ENCODE results near the gene MAPK8IP2.

The MAPK8IP2 gene

DNA sequence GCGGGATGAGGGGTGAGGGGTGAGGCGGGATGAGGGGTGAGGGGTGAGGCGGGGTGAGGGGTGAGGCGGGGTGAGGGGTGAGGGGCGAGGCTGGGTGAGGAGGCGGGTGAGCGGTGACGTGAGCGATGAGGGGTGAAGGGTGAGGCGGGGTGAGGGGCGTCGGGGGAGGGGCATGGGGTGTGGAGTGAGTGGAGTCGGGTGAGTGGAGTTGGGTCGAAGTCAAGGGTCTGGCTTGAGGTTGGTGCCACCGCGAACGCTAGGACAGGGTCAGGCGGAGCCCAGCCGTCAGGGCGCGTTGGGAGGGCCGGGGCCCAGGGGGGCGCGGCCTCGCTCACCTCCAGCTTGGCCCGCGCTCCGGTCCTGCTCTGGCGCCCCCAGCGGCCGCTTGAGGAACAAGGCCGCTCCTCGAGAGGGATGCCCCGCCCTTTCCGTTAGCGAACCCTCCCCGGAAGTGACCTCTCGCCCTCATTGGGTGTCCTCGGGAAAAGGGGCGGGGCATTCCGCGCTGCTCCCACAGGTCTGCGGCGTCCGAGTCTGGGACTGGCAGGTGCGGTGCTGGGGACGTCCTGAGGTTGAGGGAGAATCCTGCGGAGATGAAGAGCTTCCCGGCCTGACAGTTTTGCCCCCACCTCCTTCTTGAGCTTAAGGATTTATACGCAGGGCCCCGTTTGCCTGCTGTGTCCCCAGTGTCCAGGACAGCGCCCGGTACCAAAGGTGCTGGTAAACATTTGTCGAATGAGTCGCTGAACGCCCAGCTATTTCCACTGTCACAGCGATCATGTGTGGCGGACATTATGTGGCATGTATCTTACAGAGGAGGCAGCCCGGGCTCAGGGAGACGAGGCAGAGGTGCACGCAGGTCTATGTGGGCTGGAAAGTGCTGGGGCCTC is 37.8 kb upstream of the MAPK8IP2 start, which contains the start of gene SYCE3 (continued):
- TF ChIP-seq YY1 (tag by site-specific recombination; IDR thresholded peaks at IDR 0.05) (no peak), ZNF626 (tag by site-specific recombination; IDR thresholded peaks at IDR 0.05) (no peak), PRDM1 (tag by site-specific recombination; IDR thresholded peaks at IDR 0.05) (no peak), ZFP41 (tag by site-specific recombination; IDR thresholded peaks at IDR 0.05; ENCODE audit: borderline replicate concordance) (no peak), ZNF112 (tag by site-specific recombination; IDR thresholded peaks at IDR 0.05) (no peak), ZNF24 (tag by site-specific recombination; IDR thresholded peaks at IDR 0.05) (no peak), ZNF324 (tag by site-specific recombination; IDR thresholded peaks at IDR 0.05) (peak; percentile 61; the same call in 1 of the 2 replicates), ZNF529 (tag by site-specific recombination; IDR thresholded peaks at IDR 0.05; ENCODE audit: insufficient replicate concordance) (no peak), MZF1 (tag by site-specific recombination; IDR thresholded peaks at IDR 0.05; ENCODE audit: borderline replicate concordance) (no peak), ZNF350 (tag by site-specific recombination; IDR thresholded peaks at IDR 0.05) (no peak), SP2 (tag by site-specific recombination; IDR thresholded peaks at IDR 0.05) (peak; percentile 96), GLI2 (tag by site-specific recombination; IDR thresholded peaks at IDR 0.05; ENCODE audit: borderline replicate concordance, low read depth) (no peak), ZNF335 (tag by site-specific recombination; conservative IDR thresholded peaks at IDR 0.05) (peak; percentile 70), HOXA7 (CRISPR knock-in tag; IDR thresholded peaks at IDR 0.05; ENCODE audit: borderline replicate concordance) (no peak), OVOL3 (tag by site-specific recombination; IDR thresholded peaks at IDR 0.05) (no peak), ZNF791 (tag by site-specific recombination; IDR thresholded peaks at IDR 0.05) (no peak), ZNF830 (tag by site-specific recombination; IDR thresholded peaks at IDR 0.05; ENCODE audit: low read depth) (no peak), WT1 (tag by site-specific recombination; IDR thresholded peaks at IDR 0.05) (no peak), ZNF670 (tag by site-specific recombination; IDR thresholded peaks at IDR 0.05; ENCODE audit: low read depth) (no peak), ZNF341 (tag by site-specific recombination; IDR thresholded peaks at IDR 0.05; ENCODE audit: low read depth) (peak; percentile 19; the same call in 1 of the 2 replicates), ZNF48 (tag by site-specific recombination; IDR thresholded peaks at IDR 0.05) (no peak), ZBTB1 (tag by site-specific recombination; IDR thresholded peaks at IDR 0.05) (no peak), ZNF404 (tag by site-specific recombination; IDR thresholded peaks at IDR 0.05) (no peak), REPIN1 (tag by site-specific recombination; IDR thresholded peaks at IDR 0.05; ENCODE audit: low read depth) (no peak), ZBTB48 (tag by site-specific recombination; IDR thresholded peaks at IDR 0.05) (no peak), ZEB2 (tag by site-specific recombination; IDR thresholded peaks at IDR 0.05) (peak; percentile 76), ZNF768 (tag by site-specific recombination; IDR thresholded peaks at IDR 0.05) (no peak), ZNF311 (tag by site-specific recombination; IDR thresholded peaks at IDR 0.05; ENCODE audit: borderline replicate concordance) (no peak)
- TF ChIP-seq, protein P1, sequence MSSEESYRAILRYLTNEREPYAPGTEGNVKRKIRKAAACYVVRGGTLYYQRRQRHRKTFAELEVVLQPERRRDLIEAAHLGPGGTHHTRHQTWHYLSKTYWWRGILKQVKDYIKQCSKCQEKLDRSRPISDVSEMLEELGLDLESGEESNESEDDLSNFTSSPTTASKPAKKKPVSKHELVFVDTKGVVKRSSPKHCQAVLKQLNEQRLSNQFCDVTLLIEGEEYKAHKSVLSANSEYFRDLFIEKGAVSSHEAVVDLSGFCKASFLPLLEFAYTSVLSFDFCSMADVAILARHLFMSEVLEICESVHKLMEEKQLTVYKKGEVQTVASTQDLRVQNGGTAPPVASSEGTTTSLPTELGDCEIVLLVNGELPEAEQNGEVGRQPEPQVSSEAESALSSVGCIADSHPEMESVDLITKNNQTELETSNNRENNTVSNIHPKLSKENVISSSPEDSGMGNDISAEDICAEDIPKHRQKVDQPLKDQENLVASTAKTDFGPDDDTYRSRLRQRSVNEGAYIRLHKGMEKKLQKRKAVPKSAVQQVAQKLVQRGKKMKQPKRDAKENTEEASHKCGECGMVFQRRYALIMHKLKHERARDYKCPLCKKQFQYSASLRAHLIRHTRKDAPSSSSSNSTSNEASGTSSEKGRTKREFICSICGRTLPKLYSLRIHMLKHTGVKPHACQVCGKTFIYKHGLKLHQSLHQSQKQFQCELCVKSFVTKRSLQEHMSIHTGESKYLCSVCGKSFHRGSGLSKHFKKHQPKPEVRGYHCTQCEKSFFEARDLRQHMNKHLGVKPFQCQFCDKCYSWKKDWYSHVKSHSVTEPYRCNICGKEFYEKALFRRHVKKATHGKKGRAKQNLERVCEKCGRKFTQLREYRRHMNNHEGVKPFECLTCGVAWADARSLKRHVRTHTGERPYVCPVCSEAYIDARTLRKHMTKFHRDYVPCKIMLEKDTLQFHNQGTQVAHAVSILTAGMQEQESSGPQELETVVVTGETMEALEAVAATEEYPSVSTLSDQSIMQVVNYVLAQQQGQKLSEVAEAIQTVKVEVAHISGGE (tag by site-specific recombination; conservative IDR thresholded peaks at IDR 0.05; ENCODE audit: low read depth): no peak
- TF ChIP-seq, protein P2, sequence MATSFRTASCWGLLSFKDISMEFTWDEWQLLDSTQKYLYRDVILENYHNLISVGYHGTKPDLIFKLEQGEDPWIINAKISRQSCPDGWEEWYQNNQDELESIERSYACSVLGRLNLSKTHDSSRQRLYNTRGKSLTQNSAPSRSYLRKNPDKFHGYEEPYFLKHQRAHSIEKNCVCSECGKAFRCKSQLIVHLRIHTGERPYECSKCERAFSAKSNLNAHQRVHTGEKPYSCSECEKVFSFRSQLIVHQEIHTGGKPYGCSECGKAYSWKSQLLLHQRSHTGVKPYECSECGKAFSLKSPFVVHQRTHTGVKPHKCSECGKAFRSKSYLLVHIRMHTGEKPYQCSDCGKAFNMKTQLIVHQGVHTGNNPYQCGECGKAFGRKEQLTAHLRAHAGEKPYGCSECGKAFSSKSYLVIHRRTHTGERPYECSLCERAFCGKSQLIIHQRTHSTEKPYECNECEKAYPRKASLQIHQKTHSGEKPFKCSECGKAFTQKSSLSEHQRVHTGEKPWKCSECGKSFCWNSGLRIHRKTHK (tag by site-specific recombination; IDR thresholded peaks at IDR 0.05): no peak
- TF ChIP-seq, protein P3, sequence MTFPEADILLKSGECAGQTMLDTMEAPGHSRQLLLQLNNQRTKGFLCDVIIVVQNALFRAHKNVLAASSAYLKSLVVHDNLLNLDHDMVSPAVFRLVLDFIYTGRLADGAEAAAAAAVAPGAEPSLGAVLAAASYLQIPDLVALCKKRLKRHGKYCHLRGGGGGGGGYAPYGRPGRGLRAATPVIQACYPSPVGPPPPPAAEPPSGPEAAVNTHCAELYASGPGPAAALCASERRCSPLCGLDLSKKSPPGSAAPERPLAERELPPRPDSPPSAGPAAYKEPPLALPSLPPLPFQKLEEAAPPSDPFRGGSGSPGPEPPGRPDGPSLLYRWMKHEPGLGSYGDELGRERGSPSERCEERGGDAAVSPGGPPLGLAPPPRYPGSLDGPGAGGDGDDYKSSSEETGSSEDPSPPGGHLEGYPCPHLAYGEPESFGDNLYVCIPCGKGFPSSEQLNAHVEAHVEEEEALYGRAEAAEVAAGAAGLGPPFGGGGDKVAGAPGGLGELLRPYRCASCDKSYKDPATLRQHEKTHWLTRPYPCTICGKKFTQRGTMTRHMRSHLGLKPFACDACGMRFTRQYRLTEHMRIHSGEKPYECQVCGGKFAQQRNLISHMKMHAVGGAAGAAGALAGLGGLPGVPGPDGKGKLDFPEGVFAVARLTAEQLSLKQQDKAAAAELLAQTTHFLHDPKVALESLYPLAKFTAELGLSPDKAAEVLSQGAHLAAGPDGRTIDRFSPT (tag by site-specific recombination; IDR thresholded peaks at IDR 0.05): no peak
- TF ChIP-seq, protein P4, sequence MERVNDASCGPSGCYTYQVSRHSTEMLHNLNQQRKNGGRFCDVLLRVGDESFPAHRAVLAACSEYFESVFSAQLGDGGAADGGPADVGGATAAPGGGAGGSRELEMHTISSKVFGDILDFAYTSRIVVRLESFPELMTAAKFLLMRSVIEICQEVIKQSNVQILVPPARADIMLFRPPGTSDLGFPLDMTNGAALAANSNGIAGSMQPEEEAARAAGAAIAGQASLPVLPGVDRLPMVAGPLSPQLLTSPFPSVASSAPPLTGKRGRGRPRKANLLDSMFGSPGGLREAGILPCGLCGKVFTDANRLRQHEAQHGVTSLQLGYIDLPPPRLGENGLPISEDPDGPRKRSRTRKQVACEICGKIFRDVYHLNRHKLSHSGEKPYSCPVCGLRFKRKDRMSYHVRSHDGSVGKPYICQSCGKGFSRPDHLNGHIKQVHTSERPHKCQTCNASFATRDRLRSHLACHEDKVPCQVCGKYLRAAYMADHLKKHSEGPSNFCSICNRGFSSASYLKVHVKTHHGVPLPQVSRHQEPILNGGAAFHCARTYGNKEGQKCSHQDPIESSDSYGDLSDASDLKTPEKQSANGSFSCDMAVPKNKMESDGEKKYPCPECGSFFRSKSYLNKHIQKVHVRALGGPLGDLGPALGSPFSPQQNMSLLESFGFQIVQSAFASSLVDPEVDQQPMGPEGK (tag by site-specific recombination; IDR thresholded peaks at IDR 0.05): peak; percentile 86
